Parathyroid adenoma (tissue), 2 donors: ENCODE measurements around the gene FOXJ3.

Experiments
- H2AFZ ChIP-seq: fragments of 300-600 bp; sonication (generic); one replicate; pipeline ENCODE4 v1.7.0; 2017; ENCODE audit warnings: antibody characterized with exemption, mild to moderate bottlenecking
- H3K27ac ChIP-seq: fragments of 300-600 bp; sonication (generic); one replicate; pipeline ENCODE4 v1.7.0; 2017
- H3K27me3 ChIP-seq: fragments of 300-600 bp; sonication (generic); one replicate; pipeline ENCODE4 v1.7.0; 2017; ENCODE audit warnings: low read length; ENCODE audit not compliant: control insufficient read depth, insufficient read depth
- H3K36me3 ChIP-seq: fragments of 300-600 bp; sonication (generic); one replicate; pipeline ENCODE4 v1.7.0; 2017; ENCODE audit warnings: low read length; ENCODE audit not compliant: control insufficient read depth, insufficient read depth
- H3K4me1 ChIP-seq: fragments of 300-600 bp; sonication (generic); one replicate; pipeline ENCODE4 v1.7.0; 2017; ENCODE audit warnings: control low read depth
- H3K4me2 ChIP-seq: fragments of 300-600 bp; sonication (generic); one replicate; pipeline ENCODE4 v1.7.0; 2017; ENCODE audit warnings: low read length
- H3K4me3 ChIP-seq: fragments of 300-600 bp; sonication (generic); one replicate; pipeline ENCODE4 v1.7.0; 2017; ENCODE audit warnings: low read depth, low read length
- H3K79me2 ChIP-seq: fragments of 300-600 bp; sonication (generic); one replicate; pipeline ENCODE4 v1.7.0; 2017; ENCODE audit warnings: control low read depth
- H3K9ac ChIP-seq: fragments of 300-600 bp; sonication (generic); one replicate; pipeline ENCODE4 v1.7.0; 2017; ENCODE audit warnings: mild to moderate bottlenecking
- H3K9me3 ChIP-seq: fragments of 300-600 bp; sonication (generic); one replicate; pipeline ENCODE4 v1.7.0; 2017; ENCODE audit warnings: low read length; ENCODE audit not compliant: control insufficient read depth
- TF ChIP-seq, protein P1 (sequence below): fragments of 300-600 bp; sonication (generic); IDR thresholded peaks from one replicate; pipeline ENCODE4 v1.7.0; 2017; ENCODE audit warnings: antibody characterized with exemption, mild to moderate bottlenecking
- donor health status: primary hyperparathyroidism.

FOXJ3 gene

DNA sequence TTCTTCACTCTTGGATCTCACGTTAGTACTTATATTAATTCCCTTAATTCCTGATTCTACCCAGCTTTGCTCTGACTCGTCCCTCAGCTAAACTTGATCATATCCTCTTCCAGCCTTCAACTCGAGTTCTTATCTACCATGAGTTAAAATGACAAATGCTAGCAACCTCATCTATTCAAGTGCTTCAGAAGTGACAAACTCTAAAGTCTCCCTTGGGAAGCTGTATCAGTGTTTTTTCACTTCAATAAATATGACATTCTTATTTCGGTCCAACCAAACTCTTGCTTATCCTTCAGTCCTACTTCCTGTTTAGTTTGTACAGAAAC is 75.3 kb downstream of the FOXJ3 start:
- no peak overlapping the region for H2AFZ ChIP-seq
- no peaks in the 10 kb centered on the region for H3K27me3 ChIP-seq
- peaks cover 8% of the 10 kb centered on the region for H3K4me1 ChIP-seq
- H3K27ac ChIP-seq, result peak overlapping the region; percentile 25
- no peak overlapping the region for H3K9ac ChIP-seq
- no peaks in the 10 kb centered on the region for H3K36me3 ChIP-seq
- H3K9me3 ChIP-seq, result no peaks in the 10 kb centered on the region
- peak overlapping the region; percentile 5 for H3K4me2 ChIP-seq
- H3K4me3 ChIP-seq, result no peak overlapping the region
- TF ChIP-seq, protein P1, sequence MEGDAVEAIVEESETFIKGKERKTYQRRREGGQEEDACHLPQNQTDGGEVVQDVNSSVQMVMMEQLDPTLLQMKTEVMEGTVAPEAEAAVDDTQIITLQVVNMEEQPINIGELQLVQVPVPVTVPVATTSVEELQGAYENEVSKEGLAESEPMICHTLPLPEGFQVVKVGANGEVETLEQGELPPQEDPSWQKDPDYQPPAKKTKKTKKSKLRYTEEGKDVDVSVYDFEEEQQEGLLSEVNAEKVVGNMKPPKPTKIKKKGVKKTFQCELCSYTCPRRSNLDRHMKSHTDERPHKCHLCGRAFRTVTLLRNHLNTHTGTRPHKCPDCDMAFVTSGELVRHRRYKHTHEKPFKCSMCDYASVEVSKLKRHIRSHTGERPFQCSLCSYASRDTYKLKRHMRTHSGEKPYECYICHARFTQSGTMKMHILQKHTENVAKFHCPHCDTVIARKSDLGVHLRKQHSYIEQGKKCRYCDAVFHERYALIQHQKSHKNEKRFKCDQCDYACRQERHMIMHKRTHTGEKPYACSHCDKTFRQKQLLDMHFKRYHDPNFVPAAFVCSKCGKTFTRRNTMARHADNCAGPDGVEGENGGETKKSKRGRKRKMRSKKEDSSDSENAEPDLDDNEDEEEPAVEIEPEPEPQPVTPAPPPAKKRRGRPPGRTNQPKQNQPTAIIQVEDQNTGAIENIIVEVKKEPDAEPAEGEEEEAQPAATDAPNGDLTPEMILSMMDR, result no peak
- H3K79me2 ChIP-seq, result peaks cover 16% of the 10 kb centered on the region

DNA sequence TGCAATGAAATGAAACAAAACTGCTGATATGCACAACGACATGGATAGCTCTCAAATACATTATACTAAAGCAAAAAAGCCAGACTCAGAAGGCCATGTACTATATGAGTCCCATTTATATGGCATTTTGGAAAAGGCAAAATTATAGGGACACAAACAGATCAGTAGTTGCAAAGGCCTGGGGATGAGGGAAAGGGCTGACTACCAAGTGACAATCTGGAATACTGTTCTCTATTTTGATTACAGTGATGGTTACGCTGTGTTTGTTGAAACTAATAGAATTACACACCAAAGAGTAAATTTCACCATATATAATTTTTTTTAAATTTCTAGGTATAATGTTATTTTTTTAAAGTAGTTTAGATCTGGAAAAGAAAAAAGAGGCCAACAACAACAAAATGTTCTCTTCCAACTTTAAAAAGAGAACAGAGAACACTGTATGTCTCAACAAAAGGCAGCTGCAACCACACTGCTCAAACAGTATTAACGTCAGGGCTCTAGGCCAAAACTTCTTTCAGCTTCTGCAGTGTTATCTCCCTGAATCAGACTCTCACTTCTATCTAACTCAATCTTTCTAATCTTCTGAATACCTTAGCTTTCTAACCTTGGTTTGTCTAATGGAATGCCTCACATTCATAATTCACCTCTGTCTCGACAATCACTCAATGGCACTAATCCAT is 75.8 kb downstream of the FOXJ3 start:
- H3K4me3 ChIP-seq, result no peak overlapping the region
- no peak overlapping the region for H3K9ac ChIP-seq
- no peaks in the 10 kb centered on the region for H3K9me3 ChIP-seq

DNA sequence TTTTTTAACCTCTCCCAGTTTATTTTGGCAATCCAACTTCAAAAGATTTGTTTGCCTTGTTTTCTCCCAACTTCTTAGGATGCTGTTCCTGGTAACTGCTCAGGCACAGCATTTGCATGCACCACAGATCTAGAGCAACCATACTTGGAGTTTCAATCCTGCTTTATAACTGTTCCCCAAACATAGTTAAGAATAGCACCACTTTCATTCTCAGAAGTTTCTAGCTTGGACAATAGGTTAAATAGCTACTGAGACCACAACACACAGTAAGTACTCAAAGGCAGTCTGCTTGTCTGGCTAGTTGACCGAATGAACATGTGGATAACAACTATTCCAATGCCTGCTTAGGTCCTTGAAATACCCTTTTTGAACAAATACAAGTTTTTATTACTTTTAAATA is 76.8 kb downstream of the FOXJ3 start:
- Histone ChIP-seq H3K4me2 (no peak overlapping the region), H3K9ac (no peak overlapping the region), H3K9me3 (no peaks in the 10 kb centered on the region), H3K4me1 (peaks cover 8% of the 10 kb centered on the region), H3K4me3 (no peak overlapping the region), H3K79me2 (peaks cover 16% of the 10 kb centered on the region), H3K36me3 (no peaks in the 10 kb centered on the region), H2AFZ (no peak overlapping the region), H3K27me3 (no peaks in the 10 kb centered on the region), H3K27ac (no peak overlapping the region)
- TF ChIP-seq, protein P1, result no peak

More for the DNA sequence above, 75.8 kb downstream of the FOXJ3 start:
- peaks cover 8% of the 10 kb centered on the region for H3K4me1 ChIP-seq
- H3K27ac ChIP-seq, result peak overlapping the region; percentile 25
- TF ChIP-seq, protein P1, result no peak
- no peaks in the 10 kb centered on the region for H3K27me3 ChIP-seq
- H2AFZ ChIP-seq, result no peak overlapping the region
- H3K36me3 ChIP-seq, result no peaks in the 10 kb centered on the region
- peaks cover 16% of the 10 kb centered on the region for H3K79me2 ChIP-seq
- peak overlapping the region; percentile 5 for H3K4me2 ChIP-seq

DNA sequence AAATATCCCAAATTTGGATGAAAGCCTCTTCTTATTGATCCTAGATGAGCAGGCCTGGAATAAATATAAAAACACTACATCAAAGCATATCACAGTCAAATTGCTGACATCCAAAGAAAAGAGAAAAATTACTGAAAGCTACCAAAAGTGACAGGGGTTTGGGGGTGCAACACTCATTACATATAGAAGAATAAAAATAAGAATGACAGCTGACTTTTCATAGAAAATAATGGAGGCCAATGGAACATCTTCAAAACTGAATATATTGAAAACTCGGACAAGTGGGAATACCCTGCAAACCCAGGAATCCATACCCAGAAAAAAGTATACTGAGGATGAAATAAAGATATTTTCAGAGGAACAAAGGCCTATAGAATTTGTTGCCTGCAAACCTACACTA is 84.0 kb downstream of the FOXJ3 start:
- H3K27me3 ChIP-seq, result no peaks in the 10 kb centered on the region
- H3K4me2 ChIP-seq, result no peak overlapping the region
- no peak overlapping the region for H3K9ac ChIP-seq
- no peak overlapping the region for H3K4me3 ChIP-seq
- no peak overlapping the region for H2AFZ ChIP-seq
- TF ChIP-seq, protein P1, result no peak
- no peaks in the 10 kb centered on the region for H3K36me3 ChIP-seq
- peaks cover 11% of the 10 kb centered on the region for H3K79me2 ChIP-seq
- no peaks in the 10 kb centered on the region for H3K4me1 ChIP-seq
- no peaks in the 10 kb centered on the region for H3K9me3 ChIP-seq
- no peak overlapping the region for H3K27ac ChIP-seq

DNA sequence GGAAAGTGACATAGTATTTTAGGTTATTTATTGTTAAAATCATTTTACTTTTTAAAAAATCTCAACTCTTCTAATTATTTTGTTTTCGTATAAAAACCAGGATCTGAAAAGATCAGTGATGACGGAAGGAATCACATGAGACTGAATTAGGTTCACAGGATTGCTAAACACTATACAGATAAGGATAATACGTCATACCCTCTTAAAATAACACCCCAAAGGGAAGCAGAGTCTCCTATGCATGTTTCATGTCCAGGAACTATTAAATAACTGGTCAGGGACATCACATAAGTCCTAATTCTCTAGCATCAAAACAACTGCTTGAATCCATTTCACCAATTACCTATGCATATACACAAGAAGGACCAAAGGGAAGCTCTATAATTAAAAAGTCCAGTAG is 84.9 kb downstream of the FOXJ3 start:
- TF ChIP-seq, protein P1, result no peak
- no peaks in the 10 kb centered on the region for H3K36me3 ChIP-seq
- no peaks in the 10 kb centered on the region for H3K4me1 ChIP-seq
- H3K9me3 ChIP-seq, result no peaks in the 10 kb centered on the region
- no peak overlapping the region for H3K4me3 ChIP-seq
- peaks cover 5% of the 10 kb centered on the region for H3K79me2 ChIP-seq
- H3K27ac ChIP-seq, result no peak overlapping the region
- H3K27me3 ChIP-seq, result no peaks in the 10 kb centered on the region
- H3K4me2 ChIP-seq, result no peak overlapping the region
- no peak overlapping the region for H3K9ac ChIP-seq
- H2AFZ ChIP-seq, result no peak overlapping the region
